HCT116 (cell line): ENCODE measurements around the gene TMEM140.

ENCODE experiments used
- CBX3 ChIP-seq: IDR thresholded peaks from 2 replicates; pipeline ENCODE4 v1.6.1; 2012; ENCODE audit warnings: low read depth
- EZH2 ChIP-seq: fragments of 200-600 bp; sonication (generic); IDR thresholded peaks from 2 replicates; pipeline ENCODE4 v1.6.1; 2017; ENCODE audit warnings: antibody characterized with exemption, mixed run types
- EZH2phosphoT487 ChIP-seq: fragments of 200-600 bp; IDR thresholded peaks from 2 replicates; pipeline ENCODE4 v1.6.1; 2018; ENCODE audit warnings: antibody characterized with exemption, borderline replicate concordance
- POLR2A ChIP-seq: IDR thresholded peaks from 2 replicates; pipeline ENCODE4 v1.7.0; 2011; ENCODE audit warnings: borderline replicate concordance; ENCODE audit not compliant: insufficient read depth, insufficient read length; ENCODE audit errors: extremely low read depth
- POLR2AphosphoS5 ChIP-seq: IDR thresholded peaks from 2 replicates; pipeline ENCODE4 v1.6.1; 2011; ENCODE audit warnings: mild to moderate bottlenecking, low read depth, low read length, moderate library complexity
- RAD21 ChIP-seq: IDR thresholded peaks from 2 replicates; pipeline ENCODE4 v1.6.1; 2012; ENCODE audit warnings: low read depth, mild to moderate bottlenecking
- SP1 ChIP-seq: IDR thresholded peaks from 2 replicates; pipeline ENCODE4 v1.6.1; 2012; ENCODE audit warnings: low read depth
- SRF ChIP-seq: IDR thresholded peaks from 2 replicates; pipeline ENCODE4 v1.6.1; 2012; ENCODE audit warnings: low read depth
- YY1 ChIP-seq: IDR thresholded peaks from 2 replicates; pipeline ENCODE4 v1.6.1; 2011; ENCODE audit warnings: low read length, low read depth, moderate library complexity, mild to moderate bottlenecking; ENCODE audit not compliant: insufficient replicate concordance; ENCODE audit errors: extremely low read depth
- ZFX ChIP-seq: fragments of 450-650 bp; IDR thresholded peaks from 2 replicates; pipeline ENCODE4 v1.6.1; 2017
- TF ChIP-seq, protein P1 (sequence below), 3 experiments: fragments of 200-600 bp in 1 of 3; sonication (generic) in 1 of 3; IDR thresholded peaks in 2 of 3; conservative IDR thresholded peaks in 1 of 3; 2 replicates each; pipeline ENCODE4 v1.5.1; 2012 to 2017; ENCODE audit warnings: low read depth in 2 of 3, low read length in 2 of 3, antibody characterized with exemption in 1 of 3, borderline replicate concordance in 1 of 3, control low read depth in 1 of 3, mild to moderate bottlenecking in 1 of 3, mixed read lengths in 1 of 3, mixed run types in 1 of 3, moderate library complexity in 1 of 3; ENCODE audit not compliant: insufficient read depth in 1 of 3
- TF ChIP-seq, protein P2 (sequence below): IDR thresholded peaks from 2 replicates; pipeline ENCODE4 v1.6.1; 2011; ENCODE audit warnings: mild to moderate bottlenecking, low read length, moderate library complexity; ENCODE audit not compliant: insufficient replicate concordance; ENCODE audit errors: extremely low read depth
- TF ChIP-seq, protein P3 (sequence below): IDR thresholded peaks from 2 replicates; pipeline ENCODE4 v1.6.1; 2012; ENCODE audit warnings: low read depth

DNA sequence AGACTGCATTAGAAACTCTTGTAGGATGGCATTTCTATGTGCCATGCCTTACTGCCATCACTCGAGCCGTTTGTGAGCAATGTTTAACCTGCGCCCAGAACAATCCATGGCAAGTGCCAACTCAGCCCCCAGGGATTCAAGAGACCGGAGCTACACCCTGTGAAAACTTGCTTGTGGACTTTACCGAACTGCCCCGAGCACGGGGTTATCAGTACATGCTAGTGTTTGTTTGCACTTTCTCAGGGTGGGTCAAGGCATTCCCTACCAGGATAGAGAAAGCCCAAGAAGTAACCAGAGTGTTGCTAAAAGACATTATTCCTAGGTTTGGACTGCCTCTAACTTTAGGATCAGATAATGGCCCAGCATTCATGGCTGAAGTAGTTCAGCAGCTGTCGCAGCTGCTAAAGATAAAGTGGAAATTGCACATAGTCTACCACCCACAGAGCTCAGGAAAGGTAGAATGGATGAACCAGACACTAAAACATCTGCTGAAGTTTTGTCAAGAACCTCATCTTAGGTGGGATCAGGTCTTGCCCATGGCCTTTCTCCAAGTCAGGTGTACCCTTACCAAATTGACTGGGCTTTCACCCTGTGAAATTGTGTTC is 31.6 kb downstream of the TMEM140 start:
- TF ChIP-seq RAD21 (no peak), POLR2AphosphoS5 (no peak), ZFX (no peak), CBX3 (no peak), POLR2A (no peak), EZH2 (no peak), SP1 (no peak), YY1 (no peak), EZH2phosphoT487 (no peak), SRF (no peak)
- TF ChIP-seq, protein P1, sequence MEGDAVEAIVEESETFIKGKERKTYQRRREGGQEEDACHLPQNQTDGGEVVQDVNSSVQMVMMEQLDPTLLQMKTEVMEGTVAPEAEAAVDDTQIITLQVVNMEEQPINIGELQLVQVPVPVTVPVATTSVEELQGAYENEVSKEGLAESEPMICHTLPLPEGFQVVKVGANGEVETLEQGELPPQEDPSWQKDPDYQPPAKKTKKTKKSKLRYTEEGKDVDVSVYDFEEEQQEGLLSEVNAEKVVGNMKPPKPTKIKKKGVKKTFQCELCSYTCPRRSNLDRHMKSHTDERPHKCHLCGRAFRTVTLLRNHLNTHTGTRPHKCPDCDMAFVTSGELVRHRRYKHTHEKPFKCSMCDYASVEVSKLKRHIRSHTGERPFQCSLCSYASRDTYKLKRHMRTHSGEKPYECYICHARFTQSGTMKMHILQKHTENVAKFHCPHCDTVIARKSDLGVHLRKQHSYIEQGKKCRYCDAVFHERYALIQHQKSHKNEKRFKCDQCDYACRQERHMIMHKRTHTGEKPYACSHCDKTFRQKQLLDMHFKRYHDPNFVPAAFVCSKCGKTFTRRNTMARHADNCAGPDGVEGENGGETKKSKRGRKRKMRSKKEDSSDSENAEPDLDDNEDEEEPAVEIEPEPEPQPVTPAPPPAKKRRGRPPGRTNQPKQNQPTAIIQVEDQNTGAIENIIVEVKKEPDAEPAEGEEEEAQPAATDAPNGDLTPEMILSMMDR (IDR thresholded peaks at IDR 0.05 in 2 of 3, conservative IDR thresholded peaks at IDR 0.05 in 1 of 3; ENCODE audit: borderline replicate concordance in 1 of 3, insufficient read depth in 1 of 3, low read depth in 2 of 3, low read length in 2 of 3), result no peak
- TF ChIP-seq, protein P2, sequence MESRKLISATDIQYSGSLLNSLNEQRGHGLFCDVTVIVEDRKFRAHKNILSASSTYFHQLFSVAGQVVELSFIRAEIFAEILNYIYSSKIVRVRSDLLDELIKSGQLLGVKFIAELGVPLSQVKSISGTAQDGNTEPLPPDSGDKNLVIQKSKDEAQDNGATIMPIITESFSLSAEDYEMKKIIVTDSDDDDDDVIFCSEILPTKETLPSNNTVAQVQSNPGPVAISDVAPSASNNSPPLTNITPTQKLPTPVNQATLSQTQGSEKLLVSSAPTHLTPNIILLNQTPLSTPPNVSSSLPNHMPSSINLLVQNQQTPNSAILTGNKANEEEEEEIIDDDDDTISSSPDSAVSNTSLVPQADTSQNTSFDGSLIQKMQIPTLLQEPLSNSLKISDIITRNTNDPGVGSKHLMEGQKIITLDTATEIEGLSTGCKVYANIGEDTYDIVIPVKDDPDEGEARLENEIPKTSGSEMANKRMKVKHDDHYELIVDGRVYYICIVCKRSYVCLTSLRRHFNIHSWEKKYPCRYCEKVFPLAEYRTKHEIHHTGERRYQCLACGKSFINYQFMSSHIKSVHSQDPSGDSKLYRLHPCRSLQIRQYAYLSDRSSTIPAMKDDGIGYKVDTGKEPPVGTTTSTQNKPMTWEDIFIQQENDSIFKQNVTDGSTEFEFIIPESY, result no peak
- TF ChIP-seq, protein P3, sequence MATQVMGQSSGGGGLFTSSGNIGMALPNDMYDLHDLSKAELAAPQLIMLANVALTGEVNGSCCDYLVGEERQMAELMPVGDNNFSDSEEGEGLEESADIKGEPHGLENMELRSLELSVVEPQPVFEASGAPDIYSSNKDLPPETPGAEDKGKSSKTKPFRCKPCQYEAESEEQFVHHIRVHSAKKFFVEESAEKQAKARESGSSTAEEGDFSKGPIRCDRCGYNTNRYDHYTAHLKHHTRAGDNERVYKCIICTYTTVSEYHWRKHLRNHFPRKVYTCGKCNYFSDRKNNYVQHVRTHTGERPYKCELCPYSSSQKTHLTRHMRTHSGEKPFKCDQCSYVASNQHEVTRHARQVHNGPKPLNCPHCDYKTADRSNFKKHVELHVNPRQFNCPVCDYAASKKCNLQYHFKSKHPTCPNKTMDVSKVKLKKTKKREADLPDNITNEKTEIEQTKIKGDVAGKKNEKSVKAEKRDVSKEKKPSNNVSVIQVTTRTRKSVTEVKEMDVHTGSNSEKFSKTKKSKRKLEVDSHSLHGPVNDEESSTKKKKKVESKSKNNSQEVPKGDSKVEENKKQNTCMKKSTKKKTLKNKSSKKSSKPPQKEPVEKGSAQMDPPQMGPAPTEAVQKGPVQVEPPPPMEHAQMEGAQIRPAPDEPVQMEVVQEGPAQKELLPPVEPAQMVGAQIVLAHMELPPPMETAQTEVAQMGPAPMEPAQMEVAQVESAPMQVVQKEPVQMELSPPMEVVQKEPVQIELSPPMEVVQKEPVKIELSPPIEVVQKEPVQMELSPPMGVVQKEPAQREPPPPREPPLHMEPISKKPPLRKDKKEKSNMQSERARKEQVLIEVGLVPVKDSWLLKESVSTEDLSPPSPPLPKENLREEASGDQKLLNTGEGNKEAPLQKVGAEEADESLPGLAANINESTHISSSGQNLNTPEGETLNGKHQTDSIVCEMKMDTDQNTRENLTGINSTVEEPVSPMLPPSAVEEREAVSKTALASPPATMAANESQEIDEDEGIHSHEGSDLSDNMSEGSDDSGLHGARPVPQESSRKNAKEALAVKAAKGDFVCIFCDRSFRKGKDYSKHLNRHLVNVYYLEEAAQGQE, result no peak
